Activated CD8-positive, alpha-beta memory T cell treated with anti-CD3 and anti-CD28 coated beads for 48 hours (primary cell): ENCODE results near the gene FAM3A.

ENCODE experiments used
- DNase-seq, 3 experiments: peaks; one replicate each; pipeline ENCODE4 v3.0.0-alpha.2; 2020; ENCODE audit warnings: low read depth in 2 of 3, low spot score in 2 of 3

FAM3A gene

GRCh38 chrX:154481911-154482601 is 34.0 kb downstream of the FAM3A start:
- no peak for DNase-seq

GRCh38 chrX:154481195-154481594 is 34.8 kb downstream of the FAM3A start:
- no peak for DNase-seq

GRCh38 chrX:154478728-154479622 is 37.1 kb downstream of the FAM3A start, which contains the start of gene LAGE3:
LAGE3 (minus strand) TSS chrX:154479281; CDS start chrX:154478915, 366 bp downstream.
- DNase-seq, result peak; percentile 84 to 86 (median 85)

- no peak for DNase-seq
Observed at GRCh38 chrX:154477891-154478477, 38.0 kb downstream of the FAM3A start.

GRCh38 chrX:154476821-154477220 is 39.2 kb downstream of the FAM3A start:
- no peak for DNase-seq

- DNase-seq, result no peak
Observed at GRCh38 chrX:154473683-154474082, 42.3 kb downstream of the FAM3A start.

GRCh38 chrX:154472685-154473632 is 43.1 kb downstream of the FAM3A start:
- DNase-seq, result no peak

- DNase-seq, result no peak
Observed at GRCh38 chrX:154471839-154472684, 44.0 kb downstream of the FAM3A start.

- DNase-seq, result no peak
Observed at GRCh38 chrX:154470914-154471568, 45.0 kb downstream of the FAM3A start.

- DNase-seq, result no peak
Observed at GRCh38 chrX:154470434-154470833, 45.6 kb downstream of the FAM3A start.

GRCh38 chrX:154469880-154470279 is 46.2 kb downstream of the FAM3A start:
- DNase-seq, result no peak

- DNase-seq, result no peak
Observed at GRCh38 chrX:154469114-154469513, 46.9 kb downstream of the FAM3A start.

GRCh38 chrX:154468217-154468616 is 47.8 kb downstream of the FAM3A start:
- DNase-seq, result no peak

GRCh38 chrX:154467556-154467955 is 48.5 kb downstream of the FAM3A start:
- no peak for DNase-seq

- DNase-seq, result no peak
Observed at GRCh38 chrX:154466907-154467306, 49.1 kb downstream of the FAM3A start.

GRCh38 chrX:154466036-154466435 is 50.0 kb downstream of the FAM3A start:
- DNase-seq, result no peak

GRCh38 chrX:154465601-154466000 is 50.4 kb downstream of the FAM3A start:
- no peak for DNase-seq

GRCh38 chrX:154464806-154465365 is 51.1 kb downstream of the FAM3A start:
- DNase-seq, result no peak

GRCh38 chrX:154463611-154464220 is 52.3 kb downstream of the FAM3A start:
- DNase-seq, result no peak
